Measurements from ENCODE around the gene FREY1.

Gene FREY1

DNA sequence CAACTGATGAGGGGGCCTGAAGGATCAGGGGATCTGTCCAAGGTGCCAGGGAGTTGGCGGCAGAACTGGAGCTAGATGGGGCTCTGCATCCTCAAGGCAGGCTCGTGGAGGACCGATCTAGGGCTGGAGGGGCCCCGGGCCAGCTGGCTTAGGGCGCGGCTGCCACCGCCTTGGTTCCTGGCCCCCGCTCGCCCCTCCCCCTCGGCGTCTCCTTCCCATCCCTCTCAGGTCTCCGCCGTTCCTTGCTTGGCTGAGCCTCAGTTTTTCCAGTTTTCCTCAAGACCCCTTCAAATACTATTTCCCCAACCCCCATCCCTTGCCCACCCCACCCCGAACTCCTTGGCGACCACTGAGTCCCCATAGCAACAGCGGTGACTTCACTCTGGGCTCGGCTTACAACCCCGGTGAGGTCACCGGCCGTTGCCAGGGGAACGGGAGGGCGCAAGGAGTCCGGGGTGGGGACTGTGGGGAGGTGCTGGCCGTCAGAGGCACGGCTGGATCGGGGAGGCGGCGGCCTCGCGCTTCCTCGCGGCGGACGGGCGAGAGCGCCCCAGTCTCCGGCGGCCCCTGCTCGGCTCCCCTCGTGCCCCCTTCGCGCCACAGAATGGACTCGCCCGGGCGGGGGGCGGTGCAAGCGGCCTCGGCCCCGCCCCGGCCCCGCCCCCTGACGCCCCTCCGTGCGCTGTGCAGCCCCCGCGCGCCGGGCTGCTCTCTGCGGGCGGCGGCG is 7.5 kb downstream of the FREY1 start (continued):
- peak; percentile 98 for TF ChIP-seq REST (tag by site-specific recombination; IDR thresholded peaks at IDR 0.05)
- peak; percentile 81; the same call in 1 of the 2 replicates for TF ChIP-seq ZNF561 (tag by site-specific recombination; IDR thresholded peaks at IDR 0.05; ENCODE audit: borderline replicate concordance)
- TF ChIP-seq ZNF341 (tag by site-specific recombination; IDR thresholded peaks at IDR 0.05; ENCODE audit: low read depth) = peak; percentile 86
- peak; percentile 84 for TF ChIP-seq ZNF629 (tag by site-specific recombination; IDR thresholded peaks at IDR 0.05)
- TF ChIP-seq, protein P1, sequence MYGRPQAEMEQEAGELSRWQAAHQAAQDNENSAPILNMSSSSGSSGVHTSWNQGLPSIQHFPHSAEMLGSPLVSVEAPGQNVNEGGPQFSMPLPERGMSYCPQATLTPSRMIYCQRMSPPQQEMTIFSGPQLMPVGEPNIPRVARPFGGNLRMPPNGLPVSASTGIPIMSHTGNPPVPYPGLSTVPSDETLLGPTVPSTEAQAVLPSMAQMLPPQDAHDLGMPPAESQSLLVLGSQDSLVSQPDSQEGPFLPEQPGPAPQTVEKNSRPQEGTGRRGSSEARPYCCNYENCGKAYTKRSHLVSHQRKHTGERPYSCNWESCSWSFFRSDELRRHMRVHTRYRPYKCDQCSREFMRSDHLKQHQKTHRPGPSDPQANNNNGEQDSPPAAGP (tag by site-specific recombination; IDR thresholded peaks at IDR 0.05) = 0 out of 2 replicates have a peak, but pooled peaks have one; percentile 36
- TF ChIP-seq, protein P2, sequence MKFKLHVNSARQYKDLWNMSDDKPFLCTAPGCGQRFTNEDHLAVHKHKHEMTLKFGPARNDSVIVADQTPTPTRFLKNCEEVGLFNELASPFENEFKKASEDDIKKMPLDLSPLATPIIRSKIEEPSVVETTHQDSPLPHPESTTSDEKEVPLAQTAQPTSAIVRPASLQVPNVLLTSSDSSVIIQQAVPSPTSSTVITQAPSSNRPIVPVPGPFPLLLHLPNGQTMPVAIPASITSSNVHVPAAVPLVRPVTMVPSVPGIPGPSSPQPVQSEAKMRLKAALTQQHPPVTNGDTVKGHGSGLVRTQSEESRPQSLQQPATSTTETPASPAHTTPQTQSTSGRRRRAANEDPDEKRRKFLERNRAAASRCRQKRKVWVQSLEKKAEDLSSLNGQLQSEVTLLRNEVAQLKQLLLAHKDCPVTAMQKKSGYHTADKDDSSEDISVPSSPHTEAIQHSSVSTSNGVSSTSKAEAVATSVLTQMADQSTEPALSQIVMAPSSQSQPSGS (tag by site-specific recombination; IDR thresholded peaks at IDR 0.05; ENCODE audit: low read depth) = peak; percentile 90
- peak; percentile 72 for TF ChIP-seq SP3 (tag by site-specific recombination; IDR thresholded peaks at IDR 0.05)
- TF ChIP-seq ZBTB20 (tag by site-specific recombination; IDR thresholded peaks at IDR 0.05) = peak; percentile 87
- TF ChIP-seq ZNF501 (tag by site-specific recombination; IDR thresholded peaks at IDR 0.05) = no peak
- peak; percentile 83 for TF ChIP-seq KLF1 (tag by site-specific recombination; IDR thresholded peaks at IDR 0.05)
- no peak for TF ChIP-seq ZNF24 (tag by site-specific recombination; IDR thresholded peaks at IDR 0.05)
- peak; percentile 95 for TF ChIP-seq ZNF335 (tag by site-specific recombination; conservative IDR thresholded peaks at IDR 0.05)
- TF ChIP-seq, protein P3, sequence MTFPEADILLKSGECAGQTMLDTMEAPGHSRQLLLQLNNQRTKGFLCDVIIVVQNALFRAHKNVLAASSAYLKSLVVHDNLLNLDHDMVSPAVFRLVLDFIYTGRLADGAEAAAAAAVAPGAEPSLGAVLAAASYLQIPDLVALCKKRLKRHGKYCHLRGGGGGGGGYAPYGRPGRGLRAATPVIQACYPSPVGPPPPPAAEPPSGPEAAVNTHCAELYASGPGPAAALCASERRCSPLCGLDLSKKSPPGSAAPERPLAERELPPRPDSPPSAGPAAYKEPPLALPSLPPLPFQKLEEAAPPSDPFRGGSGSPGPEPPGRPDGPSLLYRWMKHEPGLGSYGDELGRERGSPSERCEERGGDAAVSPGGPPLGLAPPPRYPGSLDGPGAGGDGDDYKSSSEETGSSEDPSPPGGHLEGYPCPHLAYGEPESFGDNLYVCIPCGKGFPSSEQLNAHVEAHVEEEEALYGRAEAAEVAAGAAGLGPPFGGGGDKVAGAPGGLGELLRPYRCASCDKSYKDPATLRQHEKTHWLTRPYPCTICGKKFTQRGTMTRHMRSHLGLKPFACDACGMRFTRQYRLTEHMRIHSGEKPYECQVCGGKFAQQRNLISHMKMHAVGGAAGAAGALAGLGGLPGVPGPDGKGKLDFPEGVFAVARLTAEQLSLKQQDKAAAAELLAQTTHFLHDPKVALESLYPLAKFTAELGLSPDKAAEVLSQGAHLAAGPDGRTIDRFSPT (tag by site-specific recombination; IDR thresholded peaks at IDR 0.05) = peak; percentile 57; the same call in 1 of the 2 replicates
- peak; percentile 95 for TF ChIP-seq MYNN (tag by site-specific recombination; IDR thresholded peaks at IDR 0.05; ENCODE audit: borderline replicate concordance)
- TF ChIP-seq ZBTB8A (tag by site-specific recombination; IDR thresholded peaks at IDR 0.05) = peak; percentile 31; the same call in 1 of the 2 replicates
- TF ChIP-seq ZNF776 (tag by site-specific recombination; IDR thresholded peaks at IDR 0.05; ENCODE audit: borderline replicate concordance) = no peak
- no peak for TF ChIP-seq ZNF132 (tag by site-specific recombination; IDR thresholded peaks at IDR 0.05; ENCODE audit: borderline replicate concordance)
- TF ChIP-seq KLF10 (tag by site-specific recombination; IDR thresholded peaks at IDR 0.05) = peak; percentile 91
- TF ChIP-seq, protein P4, sequence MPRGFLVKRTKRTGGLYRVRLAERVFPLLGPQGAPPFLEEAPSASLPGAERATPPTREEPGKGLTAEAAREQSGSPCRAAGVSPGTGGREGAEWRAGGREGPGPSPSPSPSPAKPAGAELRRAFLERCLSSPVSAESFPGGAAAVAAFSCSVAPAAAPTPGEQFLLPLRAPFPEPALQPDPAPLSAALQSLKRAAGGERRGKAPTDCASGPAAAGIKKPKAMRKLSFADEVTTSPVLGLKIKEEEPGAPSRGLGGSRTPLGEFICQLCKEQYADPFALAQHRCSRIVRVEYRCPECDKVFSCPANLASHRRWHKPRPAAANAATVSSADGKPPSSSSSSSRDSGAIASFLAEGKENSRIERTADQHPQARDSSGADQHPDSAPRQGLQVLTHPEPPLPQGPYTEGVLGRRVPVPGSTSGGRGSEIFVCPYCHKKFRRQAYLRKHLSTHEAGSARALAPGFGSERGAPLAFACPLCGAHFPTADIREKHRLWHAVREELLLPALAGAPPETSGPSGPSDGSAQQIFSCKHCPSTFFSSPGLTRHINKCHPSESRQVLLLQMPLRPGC (tag by site-specific recombination; IDR thresholded peaks at IDR 0.05) = 0 out of 2 replicates have a peak, but pooled peaks have one; percentile 40
- TF ChIP-seq, protein P5, sequence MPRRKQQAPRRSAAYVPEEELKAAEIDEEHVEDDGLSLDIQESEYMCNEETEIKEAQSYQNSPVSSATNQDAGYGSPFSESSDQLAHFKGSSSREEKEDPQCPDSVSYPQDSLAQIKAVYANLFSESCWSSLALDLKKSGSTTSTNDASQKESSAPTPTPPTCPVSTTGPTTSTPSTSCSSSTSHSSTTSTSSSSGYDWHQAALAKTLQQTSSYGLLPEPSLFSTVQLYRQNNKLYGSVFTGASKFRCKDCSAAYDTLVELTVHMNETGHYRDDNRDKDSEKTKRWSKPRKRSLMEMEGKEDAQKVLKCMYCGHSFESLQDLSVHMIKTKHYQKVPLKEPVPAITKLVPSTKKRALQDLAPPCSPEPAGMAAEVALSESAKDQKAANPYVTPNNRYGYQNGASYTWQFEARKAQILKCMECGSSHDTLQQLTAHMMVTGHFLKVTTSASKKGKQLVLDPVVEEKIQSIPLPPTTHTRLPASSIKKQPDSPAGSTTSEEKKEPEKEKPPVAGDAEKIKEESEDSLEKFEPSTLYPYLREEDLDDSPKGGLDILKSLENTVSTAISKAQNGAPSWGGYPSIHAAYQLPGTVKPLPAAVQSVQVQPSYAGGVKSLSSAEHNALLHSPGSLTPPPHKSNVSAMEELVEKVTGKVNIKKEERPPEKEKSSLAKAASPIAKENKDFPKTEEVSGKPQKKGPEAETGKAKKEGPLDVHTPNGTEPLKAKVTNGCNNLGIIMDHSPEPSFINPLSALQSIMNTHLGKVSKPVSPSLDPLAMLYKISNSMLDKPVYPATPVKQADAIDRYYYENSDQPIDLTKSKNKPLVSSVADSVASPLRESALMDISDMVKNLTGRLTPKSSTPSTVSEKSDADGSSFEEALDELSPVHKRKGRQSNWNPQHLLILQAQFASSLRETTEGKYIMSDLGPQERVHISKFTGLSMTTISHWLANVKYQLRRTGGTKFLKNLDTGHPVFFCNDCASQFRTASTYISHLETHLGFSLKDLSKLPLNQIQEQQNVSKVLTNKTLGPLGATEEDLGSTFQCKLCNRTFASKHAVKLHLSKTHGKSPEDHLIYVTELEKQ (tag by site-specific recombination; IDR thresholded peaks at IDR 0.05; ENCODE audit: borderline replicate concordance) = no peak
- peak; percentile 51 for TF ChIP-seq GLIS2 (tag by site-specific recombination; IDR thresholded peaks at IDR 0.05)
- 0 out of 2 replicates have a peak, but pooled peaks have one; percentile 56 for TF ChIP-seq ZNF76 (tag by site-specific recombination; IDR thresholded peaks at IDR 0.05; ENCODE audit: borderline replicate concordance, low read depth)
- peak; percentile 93 for TF ChIP-seq ZNF10 (tag by site-specific recombination; IDR thresholded peaks at IDR 0.05)
- peak; percentile 97 for TF ChIP-seq ZBTB17 (tag by site-specific recombination; IDR thresholded peaks at IDR 0.05)
- no peak for TF ChIP-seq ZNF514 (tag by site-specific recombination; IDR thresholded peaks at IDR 0.05)
- TF ChIP-seq KLF16 (tag by site-specific recombination; IDR thresholded peaks at IDR 0.05) = no peak; the same call in 1 of the 2 replicates

Data from HEK293 (cell line).